ENCODE results near the gene SPO11. TPM values are rescaled to one million over a fixed set of nuclear protein-coding genes. Genes with fewer than 3 reads are reported as not detected.
A peak's percentile ranks its signal among the peaks of the same experiment; 100 is the strongest.

SPO11 gene
- total RNA-seq, 4 donors from 2014 or later: not detected

GRCh38 chr20:57326667-57327455, 2.7 kb upstream of the SPO11 start:
- WGBS: 55% methylated on average over 8 of the region's 8 CpGs
- H3K4me1 ChIP-seq: peaks cover 0 to 23% (median 7%) of the 10 kb centered on the region in 4 donors
- peaks cover 0 to 16% (median 0%) of the 10 kb centered on the region in 4 donors for H3K27me3 ChIP-seq
- TF ChIP-seq CTCF (IDR thresholded peaks at IDR 0.05): no peak
- no peak for TF ChIP-seq EP300 (IDR thresholded peaks at IDR 0.05)
- no peak for TF ChIP-seq POLR2A (IDR thresholded peaks at IDR 0.05; ENCODE audit: low read depth)
- TF ChIP-seq POLR2AphosphoS5 (IDR thresholded peaks at IDR 0.05): no peak
- H3K27ac ChIP-seq (replicated peaks in 1 of 4): no peak overlapping the region
- intact Hi-C loops (cut with DNase I): no loop called here
- peak; percentile 90 for DNase-seq (ENCODE audit: extremely low spot score)
- no peak overlapping the region for H3K4me3 ChIP-seq
- H3K9me3 ChIP-seq: no peaks in the 10 kb centered on the region
- H3K36me3 ChIP-seq: no peaks in the 10 kb centered on the region

GRCh38 chr20:57327820-57328219, 1.8 kb upstream of the SPO11 start:
- no peaks in the 10 kb centered on the region for H3K36me3 ChIP-seq
- H3K27me3 ChIP-seq: peaks cover 0 to 11% (median 0%) of the 10 kb centered on the region in 4 donors
- 81% methylated on average over 6 of the region's 6 CpGs for WGBS
- peaks cover 0 to 26% (median 10%) of the 10 kb centered on the region in 4 donors for H3K4me1 ChIP-seq
- intact Hi-C loops (cut with DNase I): no loop called here
- no peak overlapping the region for H3K4me3 ChIP-seq
- DNase-seq (ENCODE audit: extremely low spot score): peak; percentile 29
- no peak for TF ChIP-seq CTCF (IDR thresholded peaks at IDR 0.05)
- no peak for TF ChIP-seq POLR2AphosphoS5 (IDR thresholded peaks at IDR 0.05)
- no peak for TF ChIP-seq POLR2A (IDR thresholded peaks at IDR 0.05; ENCODE audit: low read depth)
- no peak for TF ChIP-seq EP300 (IDR thresholded peaks at IDR 0.05)
- no peak overlapping the region for H3K27ac ChIP-seq (replicated peaks in 1 of 4)
- no peaks in the 10 kb centered on the region for H3K9me3 ChIP-seq

GRCh38 chr20:57330998-57331397, 1.4 kb downstream of the SPO11 start:
- no peaks in the 10 kb centered on the region for H3K9me3 ChIP-seq
- no peaks in the 10 kb centered on the region for H3K36me3 ChIP-seq
- H3K4me1 ChIP-seq: peaks cover 0 to 17% (median 6%) of the 10 kb centered on the region in 4 donors
- no peak overlapping the region for H3K27ac ChIP-seq (replicated peaks in 1 of 4)
- WGBS: 63% methylated on average over 8 of the region's 8 CpGs
- TF ChIP-seq CTCF (IDR thresholded peaks at IDR 0.05): no peak
- no peak for TF ChIP-seq POLR2AphosphoS5 (IDR thresholded peaks at IDR 0.05)
- TF ChIP-seq POLR2A (IDR thresholded peaks at IDR 0.05; ENCODE audit: low read depth): no peak
- no peak for TF ChIP-seq EP300 (IDR thresholded peaks at IDR 0.05)
- DNase-seq (ENCODE audit: extremely low spot score): no peak
- no peak overlapping the region for H3K4me3 ChIP-seq
- H3K27me3 ChIP-seq: peaks cover 0 to 16% (median 0%) of the 10 kb centered on the region in 4 donors
- intact Hi-C loops (cut with DNase I): no loop called here

GRCh38 chr20:57332105-57333089, 2.8 kb downstream of the SPO11 start:
- Histone ChIP-seq H3K36me3 (no peaks in the 10 kb centered on the region), H3K27me3 (peaks cover 0 to 20% (median 0%) of the 10 kb centered on the region in 4 donors), H3K9me3 (no peaks in the 10 kb centered on the region), H3K4me3 (no peak overlapping the region), H3K27ac (replicated peaks in 1 of 4) (no peak overlapping the region), H3K4me1 (peaks cover 0 to 11% (median 6%) of the 10 kb centered on the region in 4 donors)
- DNase-seq (ENCODE audit: extremely low spot score): no peak
- WGBS: 50% methylated on average over 1 of the region's 1 CpG
- TF ChIP-seq EP300 (IDR thresholded peaks at IDR 0.05) (no peak), CTCF (IDR thresholded peaks at IDR 0.05) (no peak), POLR2AphosphoS5 (IDR thresholded peaks at IDR 0.05) (no peak), POLR2A (IDR thresholded peaks at IDR 0.05; ENCODE audit: low read depth) (no peak)
- intact Hi-C loops (cut with DNase I): no loop called here

All from esophagus muscularis mucosa (tissue), 4 donors.